TTC549 (cell line): ENCODE results near the gene TAOK2.

Source experiments
- FAIRE-seq: peaks from 2 replicates; lab custom pipeline; 2012; peaks lifted over from hg19 to GRCh38; lab: Jason Lieb, UNC

Gene TAOK2

GRCh38 chr16:29988346-29989075 is 14.8 kb downstream of the TAOK2 start:
- FAIRE-seq, result no peak

- no peak for FAIRE-seq
Measured at GRCh38 chr16:29989111-29989858, 15.6 kb downstream of the TAOK2 start.

- FAIRE-seq, result no peak
Measured at GRCh38 chr16:29990034-29990433, 16.4 kb downstream of the TAOK2 start.

GRCh38 chr16:29990883-29991570 is 17.4 kb downstream of the TAOK2 start:
- no peak for FAIRE-seq

- no peak for FAIRE-seq
Measured at GRCh38 chr16:29991571-29991904, 17.9 kb downstream of the TAOK2 start.

GRCh38 chr16:29992344-29992967 is 18.8 kb downstream of the TAOK2 start:
- no peak for FAIRE-seq

- FAIRE-seq, result no peak
Measured at GRCh38 chr16:29993191-29993902, 19.7 kb downstream of the TAOK2 start.

GRCh38 chr16:29993903-29994599 is 20.4 kb downstream of the TAOK2 start:
- FAIRE-seq, result no peak

- no peak for FAIRE-seq
Measured at GRCh38 chr16:29994600-29995323, 21.1 kb downstream of the TAOK2 start.

GRCh38 chr16:29995324-29995910 is 21.7 kb downstream of the TAOK2 start, which contains the start of gene HIRIP3:
Gene HIRIP3 (minus strand): TSS chr16:29995617. CDS start chr16:29995605, 12 bp downstream.
- FAIRE-seq, result no peak

- FAIRE-seq, result peak; percentile 28
Measured at GRCh38 chr16:29995911-29996765, 22.5 kb downstream of the TAOK2 start, which contains the start of gene INO80E. Gene INO80E (plus strand): TSS chr16:29996241. CDS start chr16:29996311, 70 bp downstream.

GRCh38 chr16:29996766-29997250 is 23.1 kb downstream of the TAOK2 start:
- no peak for FAIRE-seq

GRCh38 chr16:29999605-30000004 is 25.9 kb downstream of the TAOK2 start:
- FAIRE-seq, result no peak

- FAIRE-seq, result no peak
Measured at GRCh38 chr16:30000735-30001631, 27.3 kb downstream of the TAOK2 start.

- no peak for FAIRE-seq
Measured at GRCh38 chr16:30002614-30003346, 29.1 kb downstream of the TAOK2 start.

- FAIRE-seq, result no peak
Measured at GRCh38 chr16:30003670-30004423, 30.2 kb downstream of the TAOK2 start.

- FAIRE-seq, result no peak
Measured at GRCh38 chr16:30004424-30004776, 30.7 kb downstream of the TAOK2 start.
